ENCODE measurements around the gene ZNF234.
"Not testable (repeated sequence)": the region's sequence is repeated elsewhere in the genome, so short reads cannot be mapped to it uniquely, and the experiment has no call there.

The ZNF234 gene

DNA sequence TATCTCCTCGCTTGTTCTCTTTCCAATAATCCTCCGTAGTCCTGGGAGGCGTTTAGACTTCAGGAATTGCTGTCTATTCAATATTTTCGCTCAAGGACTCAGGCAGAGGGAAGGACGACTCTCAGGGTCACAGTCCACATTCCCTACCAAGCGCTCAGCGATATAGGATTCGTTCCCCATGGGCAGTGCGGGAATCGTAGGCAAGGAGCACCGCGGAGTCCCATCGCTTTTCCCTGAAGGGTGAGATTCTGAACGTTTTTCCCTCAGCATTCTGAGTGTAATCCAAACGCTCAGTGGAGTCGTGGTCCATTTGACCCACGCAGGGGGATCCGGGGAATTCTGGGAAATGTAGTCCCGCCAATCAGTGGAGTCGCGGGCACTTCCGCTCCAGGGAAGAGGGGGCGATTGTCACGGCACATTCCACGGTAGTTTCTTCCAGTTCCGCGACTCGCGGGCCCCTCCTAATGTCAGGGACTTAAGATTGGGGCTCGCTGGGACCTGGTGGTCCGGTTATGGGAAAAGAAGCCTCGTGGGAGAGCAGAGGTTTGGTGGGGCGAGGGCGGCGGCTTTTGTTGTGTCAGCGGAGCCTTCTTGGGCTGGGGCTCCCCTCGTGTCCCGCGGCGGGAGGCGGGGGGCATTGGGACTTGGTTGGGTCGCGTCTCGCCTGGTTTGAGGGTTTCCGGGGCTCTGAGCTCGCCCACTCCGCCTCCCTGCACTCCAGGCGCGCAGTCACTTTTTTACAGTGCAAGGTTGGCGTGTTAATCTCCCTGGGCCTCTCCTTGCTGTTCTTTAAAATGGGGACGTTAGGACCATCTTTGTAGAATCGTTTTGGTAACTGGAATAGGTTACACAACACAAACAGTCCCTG, at the start of gene ZNF234:
Gene ZNF234 (plus strand): TSS at position 364 of the 868 bp plus-strand sequence. CDS start 3,079 bp downstream, outside the sequence.
- DNase-seq, result peak; percentile 67

DNA sequence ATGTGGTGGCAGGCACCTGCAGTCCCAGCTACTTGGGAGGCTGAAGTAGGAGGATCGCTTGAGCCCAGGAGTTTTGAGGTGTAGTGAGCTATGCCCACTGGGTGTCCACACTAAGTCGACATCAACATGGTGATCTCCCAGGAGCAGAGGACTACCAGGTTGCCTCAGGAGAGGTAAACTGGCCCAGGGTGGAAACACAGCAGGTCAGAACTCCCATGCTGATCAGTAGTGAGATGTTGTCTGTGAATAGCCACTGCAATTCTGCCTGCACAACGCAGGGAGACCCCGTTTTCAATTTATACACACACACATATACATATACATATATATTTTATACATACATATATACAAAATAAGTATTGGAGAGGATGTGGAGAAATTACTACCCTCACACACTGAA, 49.2 kb upstream of the ZNF234 start:
- no peak for DNase-seq

DNA sequence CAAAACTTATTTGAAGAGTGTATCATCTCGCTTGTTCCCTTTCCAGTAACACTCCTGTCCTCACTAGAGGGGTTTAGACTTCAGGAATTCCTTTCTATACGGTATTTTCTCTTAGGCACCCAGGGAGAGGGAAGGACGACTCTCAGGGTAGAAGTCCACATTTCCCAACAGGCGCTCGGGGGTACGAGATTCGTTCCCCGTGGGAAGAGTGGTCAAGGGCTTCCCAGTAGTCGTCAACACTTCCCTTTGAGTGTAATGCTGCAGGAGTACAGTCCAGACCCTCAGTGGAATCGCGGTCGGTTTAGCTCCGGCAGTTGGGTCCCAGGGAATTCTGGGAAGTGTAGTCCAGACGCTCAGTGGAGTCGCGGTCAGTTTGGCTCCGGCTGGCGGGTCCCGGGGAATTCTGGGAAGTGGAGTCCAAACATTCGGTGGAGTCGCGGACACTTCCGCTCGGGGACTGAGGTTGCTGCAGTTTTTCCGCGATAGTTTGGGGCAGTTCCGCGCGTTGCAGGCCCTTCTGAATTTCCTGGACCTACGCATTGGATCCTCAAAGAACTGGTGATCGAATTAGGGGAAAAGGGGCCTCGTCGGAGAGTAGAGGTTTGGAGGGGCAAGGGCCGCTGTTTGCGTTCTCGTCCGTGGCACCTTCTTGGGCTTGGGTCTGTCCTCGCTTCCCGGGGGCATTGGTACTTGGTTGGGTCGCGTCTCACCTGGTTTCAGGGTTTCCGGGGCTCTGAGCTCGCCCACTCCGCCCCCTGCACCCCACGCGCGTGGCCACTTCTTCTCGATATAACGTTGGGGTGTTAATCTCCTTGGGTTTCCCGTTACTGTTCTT, 47.2 kb upstream of the ZNF234 start, which contains the start of gene ZNF224:
Gene ZNF224 (plus strand): TSS at position 431 of the 835 bp plus-strand sequence. CDS start 3,513 bp downstream, outside the sequence.
- DNase-seq, result peak; percentile 91

GRCh38 chr19:44107751-44108150, 33.6 kb upstream of the ZNF234 start:
- DNase-seq, result no peak

DNA sequence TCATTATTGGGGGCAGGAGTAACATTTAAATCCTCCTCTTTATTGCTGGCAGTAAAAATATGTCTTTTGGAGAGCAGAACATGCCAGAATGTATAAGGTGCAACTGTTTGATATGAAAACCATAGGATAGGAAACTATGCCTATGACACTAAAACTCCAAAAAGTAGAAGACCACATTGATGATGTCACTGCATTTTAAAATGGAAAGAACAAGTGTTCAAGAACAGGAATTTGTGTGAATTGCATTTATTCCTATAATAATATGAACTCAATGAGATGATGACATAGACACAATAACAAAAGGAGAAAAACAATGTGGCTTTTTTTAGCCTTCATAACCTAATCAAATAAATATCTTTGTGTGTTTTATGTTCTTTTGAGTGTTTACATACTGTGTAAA, 31.9 kb upstream of the ZNF234 start:
- no peak for DNase-seq

DNA sequence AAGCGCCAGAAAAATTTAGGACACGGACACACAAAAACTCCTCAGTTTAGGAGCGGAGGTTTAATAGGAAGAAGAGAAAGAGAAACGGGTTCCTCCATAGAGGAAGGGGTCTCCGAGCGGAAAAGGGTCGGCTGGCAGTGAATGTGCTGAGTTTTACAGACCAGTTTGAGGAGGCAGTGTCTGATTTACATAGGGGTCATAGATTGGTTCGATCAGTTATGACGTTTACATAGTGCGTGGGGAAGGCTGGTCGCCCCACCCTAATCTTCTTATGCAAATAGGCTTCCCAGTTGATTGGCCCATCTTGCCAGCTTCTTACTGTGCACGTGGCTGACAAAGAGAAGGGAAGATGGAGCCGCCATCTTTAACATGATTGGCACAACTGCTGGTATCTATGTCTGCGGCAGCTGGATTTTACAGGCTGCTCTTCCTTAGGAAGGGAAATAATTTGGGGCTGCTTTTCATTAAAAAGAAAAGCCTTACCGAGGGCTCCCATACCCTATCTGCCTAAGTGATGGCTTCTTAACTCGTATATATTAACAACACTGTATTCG, 29.4 kb upstream of the ZNF234 start:
- DNase-seq, result peak; percentile 77

GRCh38 chr19:44112802-44113137, 28.6 kb upstream of the ZNF234 start:
- no peak for DNase-seq

GRCh38 chr19:44113138-44113783, 28.1 kb upstream of the ZNF234 start, which contains the start of gene ZNF225:
Gene ZNF225 (plus strand): TSS chr19:44113399. CDS start chr19:44115828, 2,429 bp downstream.
- peak; percentile 98 for DNase-seq

DNA sequence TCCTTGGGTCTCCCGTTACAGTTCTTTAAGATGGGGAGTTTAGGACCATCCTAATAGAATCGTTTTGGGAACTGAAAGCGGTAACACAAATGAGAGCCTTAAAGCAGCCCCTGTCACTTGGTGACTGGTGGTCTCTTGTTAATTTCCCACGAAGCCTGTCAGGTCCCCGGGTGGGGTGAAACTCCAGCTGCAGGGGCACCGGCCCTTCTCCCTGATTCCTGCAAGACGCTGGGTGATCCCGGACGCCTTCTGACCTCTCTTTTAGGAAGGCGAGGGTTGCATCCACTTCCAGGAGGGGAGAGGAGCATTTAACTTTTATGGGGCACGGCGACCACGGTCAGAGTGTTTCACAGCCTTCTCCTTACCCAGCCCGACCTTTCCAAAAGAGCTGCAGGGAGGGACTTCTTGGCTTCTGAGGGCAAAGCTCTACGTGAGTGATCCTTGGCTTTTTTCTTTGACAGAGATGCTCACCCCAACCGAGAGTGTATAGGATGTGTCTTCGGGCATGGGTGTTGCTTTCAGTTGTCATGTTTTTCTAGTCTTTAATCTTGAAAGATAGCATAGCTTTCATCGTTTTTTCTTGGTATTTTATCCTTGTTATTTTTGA, 27.5 kb upstream of the ZNF234 start:
- DNase-seq, result no peak

DNA sequence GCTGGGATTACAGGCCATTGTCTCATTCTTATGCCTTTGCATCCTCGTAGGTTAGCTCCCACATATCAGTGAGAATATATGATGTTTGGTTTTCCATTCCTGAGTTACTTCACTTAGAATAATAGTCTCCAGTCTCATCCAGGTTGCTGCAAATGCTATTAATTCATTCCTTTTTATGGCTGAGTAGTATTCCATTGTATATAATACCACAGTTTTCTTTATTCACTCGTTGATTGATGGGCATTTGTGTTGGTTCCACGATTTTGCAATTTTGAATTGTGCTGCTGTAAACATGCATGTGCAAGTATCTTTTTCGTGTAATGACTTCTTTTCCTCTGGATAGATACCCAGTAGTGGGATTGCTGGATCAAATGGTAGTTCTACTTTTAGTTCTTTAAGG, 20.2 kb upstream of the ZNF234 start:
- not testable (repeated sequence) for DNase-seq

GRCh38 chr19:44131955-44132354, 9.4 kb upstream of the ZNF234 start:
- no peak for DNase-seq

DNA sequence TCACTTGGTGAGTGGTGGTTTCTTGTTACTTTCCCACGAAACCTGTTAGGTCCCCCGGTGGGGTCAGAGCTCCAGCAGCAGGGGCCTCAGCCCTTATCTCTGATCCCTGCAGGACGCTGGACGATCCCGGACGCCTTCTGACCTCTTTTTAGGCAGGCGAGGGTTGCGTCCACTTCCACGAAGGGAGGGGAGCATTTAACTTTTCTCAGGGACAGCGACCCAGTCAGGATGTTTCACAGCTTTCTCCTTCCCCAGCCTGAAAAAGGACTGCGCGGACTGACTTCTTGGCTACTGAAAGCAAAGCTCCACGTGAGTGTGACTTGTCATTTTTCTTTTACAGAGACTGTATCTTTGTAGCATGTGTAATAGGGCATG, 692 bp downstream of the ZNF234 start:
- peak; percentile 14 for DNase-seq

DNA sequence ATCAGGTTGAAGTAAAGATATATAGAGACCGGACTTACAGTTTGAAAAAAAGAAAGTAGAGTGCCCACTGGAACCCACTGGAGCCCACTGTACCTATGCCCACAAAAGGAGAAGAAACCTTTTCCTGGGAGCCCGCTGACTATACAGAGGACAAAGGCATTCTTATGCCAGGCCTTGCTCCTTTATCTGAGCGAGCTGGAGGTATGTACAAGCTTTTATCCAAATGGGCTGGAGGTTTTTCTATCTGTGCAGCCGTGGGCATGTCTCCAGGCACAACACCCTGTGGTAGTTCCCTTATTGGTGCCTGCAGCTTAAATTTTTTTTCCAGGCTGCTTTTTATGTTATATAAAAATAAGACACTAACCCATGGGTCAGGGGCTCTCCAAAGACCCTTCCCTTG, 8.4 kb downstream of the ZNF234 start:
- DNase-seq, result no peak

DNA sequence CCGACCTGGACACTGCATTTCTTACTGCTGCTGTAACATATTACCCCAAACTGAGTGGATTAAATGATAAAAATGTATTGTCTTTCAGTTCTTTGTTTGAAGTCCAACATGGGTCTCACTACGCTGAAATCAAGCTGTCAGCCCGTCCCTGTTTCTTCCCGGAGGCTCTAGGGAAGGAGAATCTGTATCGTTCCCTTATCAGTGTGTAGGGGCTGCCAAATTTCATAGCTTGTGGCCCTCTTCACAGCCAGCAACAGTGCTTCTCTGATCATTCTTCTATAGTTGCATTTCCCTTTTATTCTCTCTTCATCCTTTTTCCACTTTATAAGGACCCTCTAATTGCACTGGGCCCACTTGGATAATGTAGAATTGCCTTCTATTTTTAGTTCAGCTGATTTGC, 10.1 kb downstream of the ZNF234 start:
- no peak for DNase-seq

GRCh38 chr19:44156475-44156874, 15.1 kb downstream of the ZNF234 start:
- DNase-seq, result no peak

DNA sequence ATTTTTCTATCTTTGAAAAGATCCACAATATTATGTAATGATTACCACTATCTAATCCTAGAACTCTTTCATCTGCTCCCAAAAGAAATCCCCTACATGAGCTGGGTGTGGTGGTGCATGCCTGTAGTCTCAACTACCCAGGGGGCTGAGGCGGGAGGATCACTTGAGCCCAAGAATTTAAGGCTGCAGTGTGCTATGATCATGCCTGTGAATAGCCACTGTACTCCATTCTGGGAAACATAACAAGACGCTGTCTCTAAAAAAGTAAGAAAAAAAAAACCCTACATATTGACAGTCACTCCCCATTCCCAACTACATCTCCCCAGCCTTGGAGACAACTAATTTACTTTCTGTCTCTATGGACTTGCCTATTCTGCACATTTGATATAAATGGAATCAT, 22.4 kb downstream of the ZNF234 start:
- no peak for DNase-seq

DNA sequence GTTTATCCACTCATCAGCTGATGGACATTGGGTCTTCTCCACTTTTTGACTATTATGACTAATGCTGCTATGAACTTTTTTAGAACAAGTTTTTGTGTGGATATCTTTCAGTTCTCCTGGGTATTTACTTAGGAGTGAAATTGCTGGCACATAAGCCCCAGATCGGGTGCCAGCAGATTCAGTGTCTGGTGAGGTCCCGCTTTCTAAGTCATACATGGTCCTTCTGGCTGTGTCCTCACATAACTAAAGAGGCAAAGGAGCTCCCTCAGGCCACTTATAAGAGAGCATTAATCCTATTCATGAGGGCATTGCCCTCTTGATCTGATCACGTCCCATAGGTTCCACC, 22.9 kb downstream of the ZNF234 start:
- DNase-seq, result no peak

DNA sequence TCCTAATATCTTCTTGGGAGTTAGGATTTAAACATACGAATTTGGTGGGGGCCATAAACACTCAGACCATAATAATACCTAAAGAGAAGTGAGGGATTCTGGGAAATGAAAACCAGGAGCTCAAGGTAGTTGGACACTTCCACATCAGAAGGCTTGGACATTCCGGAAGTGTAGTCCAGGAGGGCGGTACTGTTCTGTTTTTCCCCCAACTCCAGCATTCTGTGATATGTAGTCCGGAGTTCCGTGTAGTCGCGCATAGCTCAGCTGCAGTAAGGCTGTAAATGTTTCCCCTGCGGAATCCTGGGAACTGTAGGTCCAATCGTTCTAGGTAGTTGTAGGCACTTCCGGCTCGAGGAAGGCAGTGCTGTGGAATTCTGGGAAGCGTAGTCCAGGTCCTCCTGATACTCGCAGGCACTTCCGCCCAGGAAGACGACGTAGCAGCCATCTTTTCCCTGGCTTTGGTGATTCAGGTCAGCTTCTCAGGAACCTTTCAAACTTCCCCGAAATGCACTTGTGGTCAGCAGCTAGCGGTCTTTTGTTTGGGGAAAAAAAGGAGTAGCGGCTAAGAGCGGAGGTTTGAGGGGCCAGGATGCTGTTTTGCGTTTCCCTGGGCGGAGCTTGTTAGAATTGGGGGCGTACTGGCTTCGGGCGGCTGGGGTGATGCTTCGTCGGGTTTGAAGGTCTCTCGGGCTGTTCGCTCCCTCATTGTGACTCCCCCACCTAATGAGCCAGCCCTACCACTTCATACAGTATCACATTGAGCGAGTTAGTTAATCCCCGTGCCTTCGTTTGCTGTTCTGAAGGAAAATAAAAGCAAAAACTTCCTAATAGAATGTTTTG, 23.5 kb downstream of the ZNF234 start, which contains the start of gene ZNF226:
Gene ZNF226 (plus strand): TSS at position 428 of the 840 bp plus-strand sequence. CDS start 4,981 bp downstream, outside the sequence.
- DNase-seq, result peak; percentile 100

- not testable (repeated sequence) for DNase-seq
These were observed 29.3 kb downstream of the ZNF234 start for GRCh38 chr19:44170660-44171059.

DNA sequence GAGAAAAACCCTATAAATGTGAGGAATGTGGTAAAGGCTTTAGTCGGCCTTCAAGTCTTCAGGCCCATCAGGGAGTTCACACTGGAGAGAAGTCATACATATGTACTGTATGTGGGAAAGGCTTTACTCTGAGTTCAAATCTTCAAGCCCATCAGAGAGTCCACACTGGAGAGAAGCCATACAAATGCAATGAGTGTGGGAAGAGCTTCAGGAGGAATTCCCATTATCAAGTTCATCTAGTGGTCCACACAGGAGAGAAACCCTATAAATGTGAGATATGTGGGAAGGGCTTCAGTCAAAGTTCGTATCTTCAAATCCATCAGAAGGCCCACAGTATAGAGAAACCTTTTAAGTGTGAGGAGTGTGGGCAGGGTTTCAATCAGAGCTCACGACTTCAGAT, 35.2 kb downstream of the ZNF234 start:
- DNase-seq, result no peak

GRCh38 chr19:44180968-44181367, 39.6 kb downstream of the ZNF234 start:
- no peak for DNase-seq
